Cardiac fibroblast (primary cell): Measurements from ENCODE around the gene STOML1.

Experiments used
- DNase-seq, 2 donors: peaks; one replicate each; pipeline versions ENCODE4 v3.0.0 to v3.0.0-alpha.2; 2010; ENCODE audit warnings: low read depth in 2 of 2
- H3K4me3 ChIP-seq, 2 donors: replicated peaks in 1 of 2; 1 replicate in 1 of 2; 2 replicates in 1 of 2; pipeline ENCODE4 v1.5.1; 2011; ENCODE audit warnings: low read depth in 2 of 2, low read length in 2 of 2, mild to moderate bottlenecking in 2 of 2, moderate library complexity in 1 of 2
- TF ChIP-seq, protein P1 (sequence below): IDR thresholded peaks from one replicate; pipeline ENCODE4 v1.5.1; 2011; ENCODE audit warnings: low read depth, mild to moderate bottlenecking, low read length, inconsistent platforms

The STOML1 gene

DNA sequence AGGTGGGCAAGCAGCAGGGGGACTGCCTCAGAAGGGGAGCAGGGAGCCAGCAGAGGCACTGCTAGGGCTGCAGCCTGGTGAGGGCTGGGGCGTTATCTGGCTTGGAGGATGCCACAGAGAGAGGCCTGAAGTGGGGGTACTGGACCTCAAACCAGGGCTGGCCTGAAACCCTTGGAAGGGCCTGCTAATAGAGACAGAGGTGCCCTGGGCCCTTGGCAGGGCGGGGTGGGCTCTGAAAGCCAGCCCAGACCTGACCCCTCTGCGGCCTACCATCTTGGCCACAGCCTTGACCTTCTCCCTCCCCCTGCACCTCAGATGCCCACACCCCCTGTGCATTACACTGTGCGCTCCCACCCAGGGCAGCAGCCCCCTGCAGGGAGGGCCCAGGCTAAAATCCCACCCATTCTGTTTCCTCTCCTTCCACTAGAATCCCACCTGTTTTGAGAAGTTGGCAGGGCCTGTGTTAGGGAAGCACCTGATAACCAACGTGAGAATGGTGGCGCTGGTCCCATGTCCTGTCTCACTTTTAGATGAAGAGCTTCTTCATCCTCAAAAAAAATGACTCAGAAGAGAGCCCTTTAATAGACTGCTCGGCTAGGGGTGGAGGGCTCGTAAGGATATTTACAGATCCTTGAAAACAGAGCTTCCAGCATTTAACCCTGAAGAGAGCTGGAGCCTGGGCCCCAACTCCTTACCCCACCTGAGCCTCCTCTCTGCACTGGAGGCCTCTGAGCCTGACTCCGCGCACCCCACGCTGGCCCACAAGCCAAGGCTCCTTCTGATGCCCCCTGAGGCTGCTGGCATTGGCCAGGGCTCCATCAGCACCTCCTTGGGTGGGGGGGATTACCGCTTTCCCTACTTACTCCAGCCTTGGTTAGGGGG lies 36.0 kb downstream of the STOML1 start:
- H3K4me3 ChIP-seq: no peak overlapping the region
- DNase-seq: no peak
- TF ChIP-seq, protein P1, sequence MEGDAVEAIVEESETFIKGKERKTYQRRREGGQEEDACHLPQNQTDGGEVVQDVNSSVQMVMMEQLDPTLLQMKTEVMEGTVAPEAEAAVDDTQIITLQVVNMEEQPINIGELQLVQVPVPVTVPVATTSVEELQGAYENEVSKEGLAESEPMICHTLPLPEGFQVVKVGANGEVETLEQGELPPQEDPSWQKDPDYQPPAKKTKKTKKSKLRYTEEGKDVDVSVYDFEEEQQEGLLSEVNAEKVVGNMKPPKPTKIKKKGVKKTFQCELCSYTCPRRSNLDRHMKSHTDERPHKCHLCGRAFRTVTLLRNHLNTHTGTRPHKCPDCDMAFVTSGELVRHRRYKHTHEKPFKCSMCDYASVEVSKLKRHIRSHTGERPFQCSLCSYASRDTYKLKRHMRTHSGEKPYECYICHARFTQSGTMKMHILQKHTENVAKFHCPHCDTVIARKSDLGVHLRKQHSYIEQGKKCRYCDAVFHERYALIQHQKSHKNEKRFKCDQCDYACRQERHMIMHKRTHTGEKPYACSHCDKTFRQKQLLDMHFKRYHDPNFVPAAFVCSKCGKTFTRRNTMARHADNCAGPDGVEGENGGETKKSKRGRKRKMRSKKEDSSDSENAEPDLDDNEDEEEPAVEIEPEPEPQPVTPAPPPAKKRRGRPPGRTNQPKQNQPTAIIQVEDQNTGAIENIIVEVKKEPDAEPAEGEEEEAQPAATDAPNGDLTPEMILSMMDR: no peak

DNA sequence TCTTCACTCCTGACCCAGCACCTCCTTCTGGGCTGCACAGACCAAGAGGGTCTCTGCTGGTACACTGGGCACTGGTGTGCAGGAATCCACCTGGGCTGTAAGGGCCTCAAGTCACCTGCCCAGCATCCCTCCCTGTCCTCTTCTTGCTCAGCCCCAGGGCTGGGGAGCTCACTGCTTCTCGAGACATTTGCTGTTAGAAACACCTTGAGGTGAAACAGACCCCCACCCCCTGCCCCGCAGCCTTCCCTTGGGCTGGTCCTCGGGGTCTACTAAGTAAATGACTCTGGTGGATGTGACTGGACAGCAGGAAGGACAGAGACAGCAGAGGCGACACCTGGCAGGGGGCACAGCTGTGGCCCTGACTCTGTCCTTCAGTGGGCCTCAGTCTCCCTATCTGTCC lies 36.8 kb downstream of the STOML1 start:
- TF ChIP-seq, protein P1: no peak
- no peak overlapping the region for H3K4me3 ChIP-seq
- DNase-seq: no peak

DNA sequence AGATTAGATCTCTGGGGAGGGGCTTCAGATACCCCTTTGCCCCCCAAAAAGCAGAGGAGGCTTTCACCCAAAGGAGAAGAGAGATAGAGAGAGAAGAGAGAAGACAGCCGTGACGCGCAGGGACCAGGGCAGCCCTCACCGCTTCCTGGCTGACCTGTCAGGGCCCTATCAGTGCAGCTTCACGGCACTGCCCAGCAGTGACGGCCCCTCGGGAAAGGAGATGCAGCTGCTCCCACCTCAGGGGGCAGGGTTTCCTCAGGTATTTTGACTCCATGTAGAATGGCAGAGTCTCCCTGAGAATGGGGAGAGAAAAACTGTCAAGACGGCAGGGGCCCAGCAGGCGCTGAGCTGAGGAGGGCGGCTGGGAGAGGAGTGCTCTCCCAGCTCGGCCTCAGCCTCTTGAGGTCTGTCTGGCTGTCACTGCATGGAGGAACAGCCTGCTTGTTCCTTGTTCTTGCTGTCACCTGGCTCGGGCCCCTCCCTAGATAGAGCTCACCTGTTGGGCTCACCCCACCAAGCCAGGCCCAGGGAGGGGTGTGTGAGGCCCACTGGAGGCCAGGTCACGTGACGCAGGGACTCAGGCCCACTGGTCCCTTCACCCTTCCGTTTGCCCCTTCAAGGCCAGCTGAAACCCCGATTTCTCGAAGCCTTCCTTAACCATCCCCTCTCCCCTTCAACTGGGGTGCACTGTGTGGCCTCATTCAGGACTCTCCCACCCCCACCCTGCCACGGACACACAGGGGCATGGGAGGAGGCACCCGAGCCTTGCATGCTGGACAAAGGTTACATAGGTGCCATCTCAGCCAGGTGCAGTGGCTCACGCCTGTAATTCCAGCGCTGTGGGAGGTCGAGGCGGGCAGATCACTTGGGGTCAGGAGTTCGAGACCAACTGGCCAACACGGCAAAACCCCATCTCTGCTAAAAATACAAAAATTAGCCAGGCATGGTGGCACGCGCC lies 37.6 kb downstream of the STOML1 start:
- no peak overlapping the region for H3K4me3 ChIP-seq
- DNase-seq: no peak
- TF ChIP-seq, protein P1: no peak

DNA sequence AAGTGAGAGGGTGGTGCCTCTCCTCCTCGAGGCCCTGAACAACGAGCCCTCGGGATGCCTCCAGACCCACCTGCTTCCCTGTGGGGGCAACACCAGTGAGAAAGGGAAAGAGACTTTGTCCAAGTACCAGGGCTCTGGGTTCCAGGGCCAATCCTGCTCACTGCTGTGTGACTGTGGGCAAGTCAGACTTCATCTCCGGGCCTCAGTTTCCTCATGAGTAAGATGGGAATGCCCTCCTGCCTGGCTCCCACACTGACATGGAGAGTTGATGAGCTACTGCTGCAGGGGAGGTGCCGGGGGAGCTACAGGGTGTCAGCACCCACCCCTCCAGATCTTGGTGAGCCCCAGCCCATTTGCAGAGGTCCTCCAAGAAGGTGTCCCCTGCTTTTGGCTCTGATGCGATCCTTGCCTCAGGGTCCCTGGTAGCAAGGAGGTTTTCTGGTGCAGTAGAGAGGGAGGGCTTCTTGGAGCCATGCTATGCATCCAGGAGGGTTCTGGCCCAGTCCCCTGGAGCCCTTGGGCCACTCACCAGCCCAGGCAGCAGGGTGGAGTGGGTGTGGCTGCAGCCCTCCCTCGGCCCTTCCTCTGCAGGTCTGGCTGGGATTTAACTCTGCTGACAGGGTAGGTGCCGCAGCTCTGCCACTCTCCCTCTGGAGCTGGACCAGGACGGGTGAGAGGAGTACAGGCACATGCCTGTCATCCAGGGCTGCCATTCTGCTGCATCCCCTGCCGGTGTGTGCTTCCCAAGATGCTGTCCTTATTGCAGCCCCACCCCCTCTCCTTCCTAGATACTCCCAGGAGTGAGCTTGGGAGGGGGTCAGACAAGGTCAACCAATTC lies 39.0 kb downstream of the STOML1 start:
- no peak for DNase-seq
- TF ChIP-seq, protein P1: no peak
- H3K4me3 ChIP-seq: no peak overlapping the region

DNA sequence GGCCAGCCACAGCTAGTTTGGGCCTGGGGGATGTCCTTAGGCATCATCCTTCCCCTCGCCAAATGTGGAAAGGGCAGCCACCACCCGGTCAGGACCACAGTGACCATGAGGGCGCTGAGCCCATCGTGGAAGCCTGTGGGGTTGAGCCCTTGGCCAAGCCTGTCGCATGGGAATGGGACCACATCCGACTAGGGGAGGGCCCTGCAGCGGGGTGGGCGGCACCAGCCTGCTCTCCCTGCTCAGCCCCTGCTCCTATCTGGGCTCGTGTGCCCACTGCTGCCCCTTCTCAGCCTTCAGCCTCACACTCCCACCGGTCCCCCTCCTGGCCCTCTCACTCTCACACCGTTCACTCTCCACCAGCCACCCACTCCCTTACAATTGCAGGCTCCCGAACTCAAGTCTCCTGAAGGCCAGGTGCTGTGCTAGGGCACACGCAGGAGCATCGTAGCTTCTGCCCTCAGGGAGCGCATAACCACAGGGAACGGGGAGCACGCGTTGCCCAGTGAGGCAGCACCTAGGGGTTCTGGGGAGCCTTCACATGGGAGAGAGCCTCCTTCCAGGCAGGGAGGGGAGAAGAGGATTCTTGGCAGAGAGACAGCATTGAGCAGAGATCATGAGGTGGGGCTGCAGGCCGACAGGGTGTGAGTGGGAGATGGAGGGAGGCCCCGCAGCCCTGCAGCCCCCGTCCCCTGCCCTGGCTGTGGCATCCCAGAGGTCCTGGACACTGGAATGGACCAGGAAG lies 39.8 kb downstream of the STOML1 start:
- no peak for DNase-seq
- TF ChIP-seq, protein P1: no peak
- H3K4me3 ChIP-seq: no peak overlapping the region
